Astrocyte of the cerebellum (primary cell): ENCODE data around the gene EPDR1.

Experiments used
- DNase-seq: peaks from one replicate; pipeline ENCODE4 v3.0.0-alpha.2; 2011; ENCODE audit warnings: low read depth
- H3K4me3 ChIP-seq: 2 replicates; pipeline ENCODE4 v1.5.1; 2011; ENCODE audit warnings: mild to moderate bottlenecking, low read depth, low read length, moderate library complexity
- in situ Hi-C: cut with HindIII; loops from 2 replicates; pipeline ENCODE4 v1.10.0; 2017; ENCODE audit warnings: low sequenced_read_pairs
- TF ChIP-seq, protein P1 (sequence below): IDR thresholded peaks from 2 replicates; pipeline ENCODE4 v1.5.1; 2012; ENCODE audit warnings: low read length, low read depth, moderate library complexity, mild to moderate bottlenecking; ENCODE audit errors: missing control alignments

EPDR1 gene

DNA sequence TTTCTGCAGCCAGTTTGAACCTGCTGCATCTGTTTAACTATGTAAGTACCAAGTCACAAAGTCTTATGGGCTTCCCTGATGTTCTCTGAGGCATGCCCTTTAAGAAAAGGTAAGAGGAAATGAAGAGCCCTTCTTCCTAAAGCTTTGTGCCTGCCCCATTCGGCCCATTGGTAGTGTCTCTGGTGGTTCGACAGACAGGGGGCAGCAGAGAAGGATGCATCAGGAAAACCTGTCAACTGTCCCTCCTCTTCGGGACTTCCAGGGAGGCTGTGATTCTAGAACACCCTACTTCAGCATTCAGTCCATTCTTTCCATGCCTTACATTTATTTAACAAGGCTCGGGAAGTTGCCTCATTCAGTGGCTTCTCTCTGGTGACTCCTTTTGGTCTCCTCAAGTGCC lies 1.9 kb upstream of the EPDR1 start:
- in situ Hi-C loops = loop anchor here (25.0 kb wide), 1 partner anchor 394 kb away; no protein-coding TSS in a partner anchor
- TF ChIP-seq, protein P1, sequence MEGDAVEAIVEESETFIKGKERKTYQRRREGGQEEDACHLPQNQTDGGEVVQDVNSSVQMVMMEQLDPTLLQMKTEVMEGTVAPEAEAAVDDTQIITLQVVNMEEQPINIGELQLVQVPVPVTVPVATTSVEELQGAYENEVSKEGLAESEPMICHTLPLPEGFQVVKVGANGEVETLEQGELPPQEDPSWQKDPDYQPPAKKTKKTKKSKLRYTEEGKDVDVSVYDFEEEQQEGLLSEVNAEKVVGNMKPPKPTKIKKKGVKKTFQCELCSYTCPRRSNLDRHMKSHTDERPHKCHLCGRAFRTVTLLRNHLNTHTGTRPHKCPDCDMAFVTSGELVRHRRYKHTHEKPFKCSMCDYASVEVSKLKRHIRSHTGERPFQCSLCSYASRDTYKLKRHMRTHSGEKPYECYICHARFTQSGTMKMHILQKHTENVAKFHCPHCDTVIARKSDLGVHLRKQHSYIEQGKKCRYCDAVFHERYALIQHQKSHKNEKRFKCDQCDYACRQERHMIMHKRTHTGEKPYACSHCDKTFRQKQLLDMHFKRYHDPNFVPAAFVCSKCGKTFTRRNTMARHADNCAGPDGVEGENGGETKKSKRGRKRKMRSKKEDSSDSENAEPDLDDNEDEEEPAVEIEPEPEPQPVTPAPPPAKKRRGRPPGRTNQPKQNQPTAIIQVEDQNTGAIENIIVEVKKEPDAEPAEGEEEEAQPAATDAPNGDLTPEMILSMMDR = no peak
- H3K4me3 ChIP-seq = no peak overlapping the region
- DNase-seq = no peak

DNA sequence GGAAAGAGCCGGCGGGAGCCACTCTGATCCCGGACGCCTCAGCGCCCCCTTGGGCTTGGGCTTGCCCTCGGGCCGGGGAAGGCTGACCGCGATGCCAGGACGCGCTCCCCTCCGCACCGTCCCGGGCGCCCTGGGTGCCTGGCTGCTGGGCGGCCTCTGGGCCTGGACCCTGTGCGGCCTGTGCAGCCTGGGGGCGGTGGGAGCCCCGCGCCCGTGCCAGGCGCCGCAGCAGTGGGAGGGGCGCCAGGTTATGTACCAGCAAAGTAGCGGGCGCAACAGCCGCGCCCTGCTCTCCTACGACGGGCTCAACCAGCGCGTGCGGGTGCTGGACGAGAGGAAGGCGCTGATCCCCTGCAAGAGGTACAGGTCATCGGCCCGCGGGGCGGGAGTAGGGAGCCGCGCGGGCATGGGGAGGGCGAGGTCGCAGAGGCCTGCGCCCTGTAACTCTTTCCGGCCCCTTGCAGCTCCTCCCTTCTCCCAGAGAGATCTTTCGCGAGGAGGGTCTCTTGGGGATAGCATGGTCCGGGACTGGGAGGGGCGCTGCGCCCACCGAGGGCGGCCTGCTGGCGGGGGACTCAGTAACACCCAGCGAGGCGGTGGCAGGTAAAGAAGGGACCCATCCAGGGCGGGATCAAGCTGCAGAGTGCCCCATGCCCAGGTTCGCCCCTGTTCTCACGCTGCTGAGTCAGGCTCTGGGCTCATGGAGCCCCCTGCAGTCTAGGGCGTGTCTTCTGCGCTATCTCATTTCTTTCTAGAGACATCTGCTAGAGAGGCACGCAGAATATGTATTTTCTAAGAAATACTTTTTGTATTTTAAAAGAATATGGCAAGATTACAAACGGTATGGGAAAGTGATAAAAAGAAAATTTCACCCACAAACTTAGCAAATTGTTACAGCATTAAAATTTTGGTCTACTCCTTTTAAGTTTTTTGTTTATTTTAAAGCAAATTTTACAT lies 687 bp downstream of the EPDR1 start:
- in situ Hi-C loops = loop anchor here (25.0 kb wide), 1 partner anchor 391 kb away; no protein-coding TSS in a partner anchor
- TF ChIP-seq, protein P1 = peak; percentile 28
- peak overlapping the region; percentile 54 for H3K4me3 ChIP-seq
- no peak for DNase-seq

DNA sequence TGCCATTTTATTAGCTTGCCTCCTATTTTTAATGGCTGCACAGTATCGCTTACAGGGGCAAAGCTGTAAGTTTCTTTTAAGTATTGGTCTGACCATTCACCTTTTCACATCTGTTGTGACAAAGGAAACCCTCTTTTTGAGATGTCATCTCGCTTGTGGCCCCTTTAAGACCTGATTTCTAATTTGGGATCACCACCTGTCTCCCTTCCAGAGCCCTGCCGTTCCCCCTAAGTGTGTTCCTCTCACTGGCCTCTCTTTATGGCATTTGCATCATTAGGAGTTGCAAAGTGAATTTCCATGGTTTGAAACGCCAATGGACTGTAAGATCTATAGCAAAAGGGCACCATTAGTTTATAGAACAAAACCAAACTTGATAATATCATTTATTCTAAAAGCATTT lies 1.4 kb downstream of the EPDR1 start:
- TF ChIP-seq, protein P1 = no peak
- DNase-seq = no peak
- peak overlapping the region; percentile 54 for H3K4me3 ChIP-seq
- in situ Hi-C loops = loop anchor here (25.0 kb wide), 1 partner anchor 390 kb away; no protein-coding TSS in a partner anchor

DNA sequence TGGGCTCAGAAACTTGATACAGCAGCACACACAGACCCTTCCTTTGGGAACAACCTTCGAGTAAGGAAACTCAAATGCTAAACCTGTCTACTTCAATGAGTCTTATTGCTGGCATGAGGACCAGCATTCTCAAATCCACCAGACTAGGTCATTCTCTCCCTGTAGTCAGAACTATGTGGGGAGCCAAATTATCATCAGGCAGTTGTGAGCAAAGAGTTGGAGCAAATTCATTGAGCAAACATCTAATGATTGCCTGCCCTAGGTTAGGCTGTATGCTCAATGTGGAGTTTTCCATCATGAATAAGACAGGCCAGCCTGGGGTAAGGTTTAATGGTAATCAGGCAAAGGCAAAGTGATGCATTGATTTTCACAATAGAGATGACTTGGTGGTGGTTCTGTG lies 3.6 kb downstream of the EPDR1 start:
- peak; percentile 44 for DNase-seq
- in situ Hi-C loops = loop anchor here (25.0 kb wide), 1 partner anchor 388 kb away; no protein-coding TSS in a partner anchor
- H3K4me3 ChIP-seq = no peak overlapping the region
- TF ChIP-seq, protein P1 = no peak

DNA sequence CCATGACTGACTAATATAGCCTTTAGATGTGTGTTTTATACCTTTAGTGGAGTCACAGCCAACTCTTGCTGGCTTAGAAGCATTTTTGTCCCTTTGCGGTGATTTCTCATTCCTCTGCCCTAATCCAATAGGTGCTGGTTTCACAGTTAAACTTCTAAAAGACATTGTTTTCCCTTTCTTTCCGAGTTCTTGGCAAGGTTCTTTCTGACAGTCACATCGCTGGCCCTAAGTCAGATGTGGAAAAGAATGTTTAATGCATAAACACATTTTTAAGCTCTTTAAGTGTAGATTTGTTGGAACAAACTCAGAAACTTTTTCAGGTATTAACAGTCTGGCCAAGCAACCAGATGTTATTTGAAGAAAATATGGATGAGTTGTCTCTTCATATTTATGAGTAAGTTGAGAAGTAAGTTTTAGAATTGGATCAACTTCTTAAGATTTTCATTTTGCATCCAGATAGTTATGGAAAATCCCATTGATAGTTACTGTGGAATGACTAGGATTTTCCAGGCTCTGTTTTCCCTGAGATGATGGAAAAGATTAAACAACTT lies 4.1 kb downstream of the EPDR1 start:
- in situ Hi-C loops = loop anchor here (25.0 kb wide), 1 partner anchor 388 kb away; no protein-coding TSS in a partner anchor
- no peak overlapping the region for H3K4me3 ChIP-seq
- peak; percentile 79 for DNase-seq
- TF ChIP-seq, protein P1 = no peak

DNA sequence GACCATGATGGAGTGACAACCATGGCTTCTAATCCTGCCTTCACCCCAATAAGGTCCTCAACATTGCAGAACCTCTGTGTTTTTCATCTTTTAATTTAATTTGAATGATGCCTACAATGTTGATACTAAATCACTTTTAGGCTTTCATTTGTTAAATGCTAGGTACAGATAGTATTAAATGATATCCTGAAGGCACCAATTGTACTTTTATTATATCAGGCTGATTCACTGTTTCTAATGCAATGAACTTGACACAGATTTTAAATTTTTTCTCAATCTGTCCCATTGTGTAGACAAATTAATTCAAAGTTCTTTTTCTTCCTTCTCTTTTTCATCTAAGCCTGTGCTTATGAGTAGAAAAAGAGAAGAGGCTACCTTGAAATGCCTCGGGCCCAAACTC lies 5.2 kb downstream of the EPDR1 start:
- in situ Hi-C loops = no loop called here
- TF ChIP-seq, protein P1 = no peak
- no peak overlapping the region for H3K4me3 ChIP-seq
- no peak for DNase-seq
